Natural killer cell (primary cell): ENCODE data around the gene CD248. TPM values are rescaled to one million over a fixed set of nuclear protein-coding genes. Genes with fewer than 3 reads are reported as not detected.
A peak's percentile ranks its signal among the peaks of the same experiment; 100 is the strongest.

Experiments used
- ATAC-seq, 3 donors: fragments of 150-1000 bp in 2 of 3; fragments of 200-7000 bp in 1 of 3; cut with Tn5 transposase; 1 replicate in 1 of 3; 2 replicates in 2 of 3; pipeline ENCODE4 v1.10.0; 2021; ENCODE audit warnings: mild to moderate bottlenecking in 2 of 3, moderate library complexity in 2 of 3
- DNase-seq, 2 donors: peaks; one replicate each; pipeline versions ENCODE4 v3.0.0 to v3.0.0-alpha.2; 2013 to 2021; ENCODE audit warnings: mixed read lengths in 1 of 2
- H3K27ac ChIP-seq: one replicate; pipeline ENCODE4 v1.5.1; 2013; ENCODE audit warnings: mild to moderate bottlenecking, low read length
- H3K27me3 ChIP-seq: one replicate; pipeline ENCODE4 v1.6.1; 2013; ENCODE audit warnings: low read length; ENCODE audit not compliant: control insufficient read depth, insufficient read depth
- H3K36me3 ChIP-seq: one replicate; pipeline ENCODE4 v1.6.1; 2013; ENCODE audit warnings: low read length; ENCODE audit not compliant: control insufficient read depth, insufficient read depth
- H3K4me1 ChIP-seq: one replicate; pipeline ENCODE4 v1.6.1; 2013; ENCODE audit warnings: low read length; ENCODE audit not compliant: control insufficient read depth, insufficient read depth
- H3K4me3 ChIP-seq: one replicate; pipeline ENCODE4 v1.5.1; 2013; ENCODE audit warnings: low read length
- H3K9me3 ChIP-seq: one replicate; pipeline ENCODE4 v1.6.1; 2013; ENCODE audit warnings: low read length; ENCODE audit not compliant: control insufficient read depth, insufficient read depth
- H3K27ac Mint-ChIP-seq, 2 donors: one replicate each; pipeline ENCODE4 v1.8.0; 2022; ENCODE audit warnings: mild to moderate bottlenecking in 2 of 2, mixed read lengths in 2 of 2, moderate library complexity in 1 of 2
- H3K27me3 Mint-ChIP-seq, 2 donors: one replicate each; pipeline ENCODE4 v1.8.0; 2022; ENCODE audit warnings: low read depth in 2 of 2, mixed read lengths in 2 of 2
- H3K36me3 Mint-ChIP-seq: one replicate; pipeline ENCODE4 v1.8.0; 2022; ENCODE audit warnings: mixed read lengths
- H3K4me1 Mint-ChIP-seq, 2 donors: one replicate each; pipeline ENCODE4 v1.8.0; 2022; ENCODE audit warnings: mixed read lengths in 2 of 2
- H3K4me3 Mint-ChIP-seq: one replicate; pipeline ENCODE4 v1.8.0; 2022; ENCODE audit warnings: mild to moderate bottlenecking, moderate library complexity, mixed read lengths
- H3K9me3 Mint-ChIP-seq, 2 donors: one replicate each; pipeline ENCODE4 v1.8.0; 2022; ENCODE audit warnings: mixed read lengths in 2 of 2
- CTCF ChIP-seq: fragments of 200-600 bp; IDR thresholded peaks from one replicate; pipeline ENCODE4 v1.8.0; 2022; ENCODE audit warnings: antibody characterized with exemption
- WGBS: methylation state at CpG from one replicate; pipeline ENCODE4 v1.1.7; 2013; ENCODE audit warnings: missing lambda C conversion rate; ENCODE audit not compliant: insufficient coverage; 5-methylcytosine and 5-hydroxymethylcytosine counted together
- intact Hi-C: fragments of 100-400 bp; cut with micrococcal nuclease; formaldehyde crosslinking; loops from one replicate; pipeline ENCODE4 v1.14.2; 2022
- total RNA-seq, 4 donors: library from RNA; stranded (reverse); fragments of 120-200 nt in 1 of 4; gene quantifications; one replicate each; pipeline versions ENCODE4 v1.2.3 to v1.2.4, GENCODE V29; 2013 to 2022

The CD248 gene
- under 1 TPM; 0.23 to 0.40 (median 0.32) TPM for total RNA-seq
- total RNA-seq (2013) = 0.11 TPM

- Histone ChIP-seq H3K36me3 (no peaks in the 10 kb centered on the region), H3K27me3 (no peaks in the 10 kb centered on the region), H3K9me3 (no peaks in the 10 kb centered on the region), H3K4me3 (no peak within 1 kb of the TSS), H3K27ac (peak within 1 kb of the TSS; percentile 67), H3K4me1 (peaks cover 40% of the 10 kb centered on the region)
- Mint-ChIP-seq H3K4me3 (peak within 1 kb of the TSS; percentile 52), H3K27me3 (peaks cover 24 to 28% of the 10 kb centered on the region in 2 donors), H3K27ac (peak within 1 kb of the TSS; percentile 36 to 53), H3K36me3 (no peaks in the 10 kb centered on the region), H3K4me1 (peaks cover 14 to 38% of the 10 kb centered on the region in 2 donors), H3K9me3 (no peaks in the 10 kb centered on the region)
- ATAC-seq = no peak
- TF ChIP-seq CTCF = no peak
- 26% methylated on average over 29 of the region's 29 CpGs for WGBS
- DNase-seq = no peak
- intact Hi-C loops = no loop called here
These were observed at the start of gene CD248 for GRCh38 chr11:66316849-66317251. CD248 (minus strand) TSS chr11:66317044; CDS start chr11:66317027, 17 bp downstream.

- intact Hi-C loops = no loop called here
- H3K27ac Mint-ChIP-seq = no peak overlapping the region
- WGBS = 91% methylated on average over 13 of the region's 14 CpGs
These were observed 49.1 kb upstream of the CD248 start for GRCh38 chr11:66365711-66366619.

GRCh38 chr11:66365166-66365565 lies 48.3 kb upstream of the CD248 start:
- no peaks in the 10 kb centered on the region for H3K9me3 Mint-ChIP-seq
- TF ChIP-seq CTCF = no peak
- H3K4me3 Mint-ChIP-seq = no peak overlapping the region
- no peaks in the 10 kb centered on the region for H3K36me3 ChIP-seq
- no peaks in the 10 kb centered on the region for H3K4me1 ChIP-seq
- H3K27ac Mint-ChIP-seq = no peak overlapping the region
- H3K4me1 Mint-ChIP-seq = no peaks in the 10 kb centered on the region
- no peak overlapping the region for H3K27ac ChIP-seq
- peak in 1 of 3 donors; percentile 31 for ATAC-seq
- intact Hi-C loops = no loop called here
- no peaks in the 10 kb centered on the region for H3K9me3 ChIP-seq
- 96% methylated on average over 6 of the region's 6 CpGs for WGBS
- no peak for DNase-seq
- H3K27me3 Mint-ChIP-seq = peaks cover 0 to 7% of the 10 kb centered on the region in 2 donors
- H3K36me3 Mint-ChIP-seq = no peaks in the 10 kb centered on the region
- H3K4me3 ChIP-seq = no peak overlapping the region
- H3K27me3 ChIP-seq = no peaks in the 10 kb centered on the region

More at GRCh38 chr11:66365711-66366619, 49.1 kb upstream of the CD248 start:
- Mint-ChIP-seq H3K36me3 (no peaks in the 10 kb centered on the region), H3K4me3 (no peak overlapping the region), H3K27me3 (peaks cover 0 to 7% of the 10 kb centered on the region in 2 donors), H3K4me1 (no peaks in the 10 kb centered on the region), H3K9me3 (no peaks in the 10 kb centered on the region)
- no peak for DNase-seq
- no peaks in the 10 kb centered on the region for H3K36me3 ChIP-seq
- H3K4me1 ChIP-seq = peaks cover 3% of the 10 kb centered on the region
- no peaks in the 10 kb centered on the region for H3K9me3 ChIP-seq
- no peak for ATAC-seq
- no peaks in the 10 kb centered on the region for H3K27me3 ChIP-seq
- H3K27ac ChIP-seq = no peak overlapping the region
- H3K4me3 ChIP-seq = no peak overlapping the region
- no peak for TF ChIP-seq CTCF
